Esophagus muscularis mucosa (tissue), 4 donors: ENCODE measurements around the gene CCDC158.

Experiments used
- EP300 ChIP-seq: sonication (generic); formaldehyde crosslinking; IDR thresholded peaks from one replicate; pipeline ENCODE4 v1.6.1; 2017; ENCODE audit warnings: antibody characterized with exemption
- POLR2A ChIP-seq: fragments of 450-650 bp; IDR thresholded peaks from one replicate; pipeline ENCODE4 v1.6.1; 2017; ENCODE audit warnings: antibody characterized with exemption, moderate library complexity, mild to moderate bottlenecking, low read depth
- POLR2AphosphoS5 ChIP-seq, 2 donors: sonication (generic); formaldehyde crosslinking; IDR thresholded peaks; one replicate each; pipeline ENCODE4 v1.6.1; 2017; ENCODE audit warnings: antibody characterized with exemption in 2 of 2
- TF ChIP-seq, protein P1 (sequence below), 3 experiments: fragments of 200-600 bp in 2 of 3; fragments of 450-650 bp in 1 of 3; sonication (generic) in 2 of 3; IDR thresholded peaks; one replicate each; pipeline ENCODE4 v1.5.1; 2017 to 2019; ENCODE audit warnings: antibody characterized with exemption in 3 of 3, mild to moderate bottlenecking in 2 of 3, moderate library complexity in 1 of 3

DNA sequence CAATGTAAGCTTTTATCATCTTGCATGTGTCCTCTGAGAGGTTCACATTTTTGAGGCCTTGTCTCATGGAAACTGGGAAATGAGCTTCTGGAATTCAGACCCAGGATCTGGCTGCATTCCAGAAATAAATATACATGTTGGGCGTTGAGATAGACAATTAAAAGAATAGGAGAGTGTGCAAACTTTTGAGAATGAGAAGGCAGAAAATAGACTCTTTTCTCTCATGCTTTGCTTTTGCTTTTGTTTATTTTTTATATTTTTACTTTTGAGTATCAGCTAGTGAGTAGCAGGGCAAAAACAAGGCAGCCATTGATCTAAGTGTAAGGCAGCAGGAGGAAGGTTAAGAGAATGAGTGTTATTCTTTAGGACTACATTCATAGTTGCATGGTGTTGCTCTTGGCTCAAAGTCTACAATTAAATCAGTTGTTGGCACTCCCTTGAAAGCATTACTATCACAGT is 26.5 kb upstream of the CCDC158 start:
- TF ChIP-seq EP300 (no peak), POLR2A (no peak), POLR2AphosphoS5 (IDR thresholded peaks at IDR 0.05) (no peak)
- TF ChIP-seq, protein P1, sequence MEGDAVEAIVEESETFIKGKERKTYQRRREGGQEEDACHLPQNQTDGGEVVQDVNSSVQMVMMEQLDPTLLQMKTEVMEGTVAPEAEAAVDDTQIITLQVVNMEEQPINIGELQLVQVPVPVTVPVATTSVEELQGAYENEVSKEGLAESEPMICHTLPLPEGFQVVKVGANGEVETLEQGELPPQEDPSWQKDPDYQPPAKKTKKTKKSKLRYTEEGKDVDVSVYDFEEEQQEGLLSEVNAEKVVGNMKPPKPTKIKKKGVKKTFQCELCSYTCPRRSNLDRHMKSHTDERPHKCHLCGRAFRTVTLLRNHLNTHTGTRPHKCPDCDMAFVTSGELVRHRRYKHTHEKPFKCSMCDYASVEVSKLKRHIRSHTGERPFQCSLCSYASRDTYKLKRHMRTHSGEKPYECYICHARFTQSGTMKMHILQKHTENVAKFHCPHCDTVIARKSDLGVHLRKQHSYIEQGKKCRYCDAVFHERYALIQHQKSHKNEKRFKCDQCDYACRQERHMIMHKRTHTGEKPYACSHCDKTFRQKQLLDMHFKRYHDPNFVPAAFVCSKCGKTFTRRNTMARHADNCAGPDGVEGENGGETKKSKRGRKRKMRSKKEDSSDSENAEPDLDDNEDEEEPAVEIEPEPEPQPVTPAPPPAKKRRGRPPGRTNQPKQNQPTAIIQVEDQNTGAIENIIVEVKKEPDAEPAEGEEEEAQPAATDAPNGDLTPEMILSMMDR (IDR thresholded peaks at IDR 0.05) = no peak
